K562 (cell line): ENCODE measurements around the gene UBLCP1. TPM values are rescaled to one million over a fixed set of nuclear protein-coding genes. Genes with fewer than 3 reads are reported as not detected.

ENCODE experiments used
- CBFB ChIP-seq: sonication (generic); formaldehyde crosslinking; IDR thresholded peaks from 2 replicates; pipeline ENCODE4 v1.4.0; 2020; ENCODE audit warnings: mild to moderate bottlenecking, missing genetic modification reagents
- CEBPG ChIP-seq, 3 experiments: fragments of 200-800 bp in 1 of 3; sonication (Bioruptor generic) in 1 of 3; sonication (generic) in 1 of 3; formaldehyde crosslinking in 1 of 3; IDR thresholded peaks in 2 of 3; conservative IDR thresholded peaks in 1 of 3; 2 replicates each; pipeline versions ENCODE4 v1.6.1 to v1.8.0; 2016 to 2022; ENCODE audit warnings: missing compliant biosample characterization in 2 of 3, missing genetic modification characterization in 2 of 3, mild to moderate bottlenecking in 1 of 3, missing genetic modification reagents in 1 of 3
- E2F1 ChIP-seq: sonication (generic); formaldehyde crosslinking; IDR thresholded peaks from 2 replicates; pipeline ENCODE4 v1.8.1; 2023; ENCODE audit warnings: mild to moderate bottlenecking, missing genetic modification reagents, moderate library complexity
- EZH2 ChIP-seq: IDR thresholded peaks from 2 replicates; pipeline ENCODE4 v1.6.1; 2012; ENCODE audit warnings: low read depth, mild to moderate bottlenecking, inconsistent platforms, low read length, borderline replicate concordance
- FOSL1 ChIP-seq: fragments of 200-800 bp; sonication (Bioruptor generic); conservative IDR thresholded peaks from 2 replicates; pipeline ENCODE4 v1.6.1; 2016; ENCODE audit warnings: missing genetic modification characterization, missing compliant biosample characterization
- HNRNPUL1 ChIP-seq: fragments of 200-400 bp; formaldehyde crosslinking; IDR thresholded peaks from 2 replicates; pipeline ENCODE4 v1.6.1; 2017; ENCODE audit warnings: low read length
- L3MBTL2 ChIP-seq: fragments of 450-650 bp; IDR thresholded peaks from 2 replicates; pipeline ENCODE4 v1.6.1; 2016; ENCODE audit warnings: mild to moderate bottlenecking, moderate library complexity
- MBD2 ChIP-seq: sonication (generic); IDR thresholded peaks from 2 replicates; pipeline ENCODE4 v1.6.1; 2016; ENCODE audit warnings: low read depth, borderline replicate concordance
- MCM3 ChIP-seq: fragments of 450-650 bp; IDR thresholded peaks from 2 replicates; pipeline ENCODE4 v1.6.1; 2016
- MIER1 ChIP-seq: fragments of 450-650 bp; IDR thresholded peaks from 2 replicates; pipeline ENCODE4 v1.6.1; 2016; ENCODE audit warnings: antibody characterized with exemption, mild to moderate bottlenecking, low read depth
- SP1 ChIP-seq: sonication (generic); formaldehyde crosslinking; IDR thresholded peaks from 2 replicates; pipeline ENCODE4 v1.8.1; 2022; ENCODE audit warnings: mild to moderate bottlenecking, missing genetic modification reagents
- SUPT5H ChIP-seq: fragments of 450-650 bp; IDR thresholded peaks from 2 replicates; pipeline ENCODE4 v1.6.1; 2016
- TAF1 ChIP-seq: IDR thresholded peaks from 2 replicates; pipeline ENCODE4 v1.6.1; 2011; ENCODE audit warnings: mild to moderate bottlenecking, low read length, moderate library complexity; ENCODE audit not compliant: insufficient read depth, control insufficient read depth, severe bottlenecking; ENCODE audit errors: extremely low read depth
- TOE1 ChIP-seq, 2 experiments: fragments of 450-650 bp in 1 of 2; sonication (generic) in 1 of 2; formaldehyde crosslinking in 1 of 2; IDR thresholded peaks; 2 replicates each; pipeline versions ENCODE4 v1.7.1 to v1.8.0; 2016 to 2022; ENCODE audit warnings: borderline replicate concordance in 2 of 2, mild to moderate bottlenecking in 2 of 2, antibody characterized with exemption in 1 of 2, inconsistent platforms in 1 of 2, low read depth in 1 of 2, missing genetic modification reagents in 1 of 2, moderate library complexity in 1 of 2
- VEZF1 ChIP-seq: fragments of 200-800 bp; sonication (Bioruptor generic); IDR thresholded peaks from 2 replicates; pipeline ENCODE4 v1.6.1; 2017; ENCODE audit warnings: missing genetic modification characterization, missing compliant biosample characterization
- ZBTB11 ChIP-seq, 3 experiments: fragments of 200-800 bp in 1 of 3; fragments of 250-450 bp in 1 of 3; fragments of 450-650 bp in 1 of 3; sonication (Bioruptor Pico) in 1 of 3; sonication (Bioruptor generic) in 1 of 3; formaldehyde crosslinking in 1 of 3; IDR thresholded peaks; 2 replicates each; pipeline versions ENCODE4 v1.6.1 to v1.8.0; 2016 to 2022; ENCODE audit warnings: mild to moderate bottlenecking in 2 of 3, missing genetic modification characterization in 2 of 3, missing compliant biosample characterization in 1 of 3, moderate library complexity in 1 of 3
- ZBTB34 ChIP-seq: fragments of 250-450 bp; sonication (Bioruptor Pico); IDR thresholded peaks from 2 replicates; pipeline ENCODE4 v1.8.0; 2021; ENCODE audit warnings: mild to moderate bottlenecking, moderate library complexity
- ZNF347 ChIP-seq: fragments of 450-650 bp; formaldehyde crosslinking; IDR thresholded peaks from 2 replicates; pipeline ENCODE4 v1.4.0; 2020; ENCODE audit warnings: low read depth, mild to moderate bottlenecking, moderate library complexity
- polyA plus RNA-seq, 8 experiments: library from polyadenylated mRNA; depleted of rRNA in 4 of 8; stranded (reverse) in 5 of 8; unstranded in 3 of 8; fragments of >200 nt; fragmentation: Nextera tagmentation in 2 of 8; fragmentation: Illumina TruSeq in 1 of 8; extraction: Ambion mirVana in 2 of 8; extraction: Trizol in 1 of 8; gene quantifications; 2 replicates each; pipeline versions ENCODE4 v1.2.1 to v1.2.3, GENCODE V29; 2011 to 2014; ENCODE audit warnings: inconsistent platforms in 1 of 8, missing spikeins in 1 of 8
- total RNA-seq, 7 experiments: library from RNA; depleted of rRNA in 6 of 7; stranded (reverse); fragments of >200 nt in 6 of 7; fragmentation: Illumina TruSeq in 2 of 7; extraction: Trizol in 2 of 7; gene quantifications; 2 replicates each; pipeline versions ENCODE4 v1.2.1 to v1.2.3, GENCODE V29; 2011 to 2021; ENCODE audit warnings: low replicate concordance in 1 of 7

Gene UBLCP1
- total and polyA plus RNA-seq, 9 of the 15 experiments (the other 6 are each of a cell fraction or from before 2014, with no cell fraction given), result 18.8 to 39.8 (median 30.2) TPM

GRCh38 chr5:159262859-159263568 is at the start of gene UBLCP1 (continued):
- TF ChIP-seq VEZF1 (CRISPR knock-in tag), result peak; percentile 47
- no peak; the same call in 1 of the 2 replicates for TF ChIP-seq E2F1 (CRISPR knock-in tag)
- TF ChIP-seq TOE1 (IDR thresholded peaks at IDR 0.05; ENCODE audit: borderline replicate concordance), result peak; percentile 17; the same call in 1 of the 2 replicates
- TF ChIP-seq TOE1 (CRISPR knock-in tag; IDR thresholded peaks at IDR 0.05; ENCODE audit: borderline replicate concordance, low read depth), result no peak
- no peak for TF ChIP-seq ZBTB34 (CRISPR knock-in tag)
- peak; percentile 56 for TF ChIP-seq SP1 (CRISPR knock-in tag)
- peak; percentile 61 for TF ChIP-seq MBD2
- no peak for TF ChIP-seq EZH2
- peak; percentile 92 for TF ChIP-seq TAF1
- no peak for TF ChIP-seq HNRNPUL1
- no peak for TF ChIP-seq MCM3
- peak; percentile 68; the same call in 1 of the 2 replicates for TF ChIP-seq CEBPG (CRISPR knock-in tag; IDR thresholded peaks at IDR 0.05)
- TF ChIP-seq CEBPG (tag; conservative IDR thresholded peaks at IDR 0.05 in 1 of 2, IDR thresholded peaks at IDR 0.05 in 1 of 2), result peak in 1 of 2 experiments; percentile 47; a peak in 3 of 4 replicates
- TF ChIP-seq ZBTB11 (CRISPR knock-in tag; IDR thresholded peaks at IDR 0.05), result peak in 2 of 3 experiments; percentile 76 to 96; a peak in 4 of 6 replicates
- no peak for TF ChIP-seq MIER1
- TF ChIP-seq ZNF347 (CRISPR knock-in tag), result no peak
- TF ChIP-seq CBFB, result 0 out of 2 replicates have a peak, but pooled peaks have one; percentile 7
- TF ChIP-seq L3MBTL2, result peak; percentile 84
- TF ChIP-seq FOSL1, result peak; percentile 44; the same call in 1 of the 2 replicates
- peak; percentile 90 for TF ChIP-seq SUPT5H
